Ovary (tissue), 3 donors: ENCODE data around the gene MPND.

Source experiments
- CTCF ChIP-seq, 3 donors: fragments of 450-650 bp in 2 of 3; fragments of 200-600 bp in 1 of 3; IDR thresholded peaks; one replicate each; pipeline versions ENCODE4 v1.5.1 to v1.8.0; 2016 to 2022; ENCODE audit warnings: antibody characterized with exemption in 3 of 3, mild to moderate bottlenecking in 1 of 3
- EP300 ChIP-seq: sonication (generic); formaldehyde crosslinking; IDR thresholded peaks from one replicate; pipeline ENCODE4 v1.6.1; 2017; ENCODE audit warnings: antibody characterized with exemption
- donor health status: DM: no; HTN: no; CAD: no.

- TF ChIP-seq CTCF (IDR thresholded peaks at IDR 0.05) (no peak), EP300 (no peak)
These were observed 29.4 kb upstream of the MPND start for GRCh38 chr19:4313847-4314490.
